ENCODE measurements around the gene RGCC. TPM values are rescaled to one million over a fixed set of nuclear protein-coding genes. Genes with fewer than 3 reads are reported as not detected.
A peak's percentile ranks its signal among the peaks of the same experiment; 100 is the strongest.
"Not testable (repeated sequence)": the region's sequence is repeated elsewhere in the genome, so short reads cannot be mapped to it uniquely, and the experiment has no call there.

Gene RGCC
- polyA plus RNA-seq, 1 donor, result 11.0 TPM

DNA sequence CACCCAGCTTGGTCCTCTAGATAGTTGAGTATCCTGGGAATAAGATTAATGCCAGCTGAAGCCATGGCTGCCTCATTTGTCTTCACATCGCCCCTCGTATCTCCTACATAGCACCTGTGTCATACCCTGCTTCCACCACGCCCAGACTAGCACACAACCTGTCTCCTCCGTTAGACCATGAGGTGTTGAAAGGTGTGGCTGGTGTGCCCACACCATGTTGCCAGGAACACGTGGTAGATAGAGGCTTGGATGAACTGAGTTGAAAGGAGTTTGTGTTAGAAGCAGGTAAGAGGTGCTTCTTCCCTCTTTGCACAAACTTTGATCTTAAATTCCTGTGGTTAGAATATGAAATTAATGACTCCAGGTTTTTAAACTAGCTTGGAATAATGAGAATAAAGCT is 40.1 kb downstream of the RGCC start:
- peaks cover 4% of the 10 kb centered on the region for H3K4me1 ChIP-seq (ENCODE audit: control insufficient read depth, insufficient read depth, low read length)

DNA sequence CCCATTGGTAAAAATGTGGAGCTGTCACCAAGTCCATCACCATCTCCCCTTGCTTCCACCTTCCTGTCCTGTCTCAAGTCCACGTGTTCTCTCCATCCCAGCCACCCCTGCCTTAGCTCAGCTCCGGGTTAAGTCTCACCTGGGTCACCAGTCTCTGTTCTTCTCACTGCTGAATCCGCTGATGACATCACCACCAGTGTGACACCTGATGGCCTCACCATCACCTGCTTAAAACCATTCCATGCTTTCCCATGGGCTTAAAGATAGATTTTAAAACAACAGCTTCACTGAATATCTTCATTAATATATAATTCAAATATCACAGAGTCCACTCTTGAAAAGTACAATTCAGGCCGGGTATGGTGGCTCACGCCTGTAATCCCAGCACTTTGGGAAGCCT is 42.1 kb downstream of the RGCC start:
- Histone ChIP-seq H3K4me3 (ENCODE audit: low read length) (no peak overlapping the region), H3K27me3 (ENCODE audit: control insufficient read depth, insufficient read depth, low read length) (no peaks in the 10 kb centered on the region), H3K4me1 (ENCODE audit: control insufficient read depth, insufficient read depth, low read length) (peaks cover 15% of the 10 kb centered on the region), H3K9me3 (ENCODE audit: control insufficient read depth, low read depth, low read length) (no peaks in the 10 kb centered on the region), H3K27ac (ENCODE audit: low read length) (no peak overlapping the region), H3K36me3 (ENCODE audit: control insufficient read depth, insufficient read depth, low read length) (no peaks in the 10 kb centered on the region)
- WGBS (ENCODE audit: insufficient coverage, low lambda C conversion rate), result 100% methylated on average over 1 of the region's 5 CpGs
- no peak for DNase-seq

More for the DNA sequence above, 40.1 kb downstream of the RGCC start:
- 20% methylated on average over 1 of the region's 5 CpGs for WGBS (ENCODE audit: insufficient coverage, low lambda C conversion rate)
- DNase-seq, result no peak
- Histone ChIP-seq H3K4me3 (ENCODE audit: low read length) (no peak overlapping the region), H3K36me3 (ENCODE audit: control insufficient read depth, insufficient read depth, low read length) (no peaks in the 10 kb centered on the region), H3K9me3 (ENCODE audit: control insufficient read depth, low read depth, low read length) (no peaks in the 10 kb centered on the region), H3K27me3 (ENCODE audit: control insufficient read depth, insufficient read depth, low read length) (no peaks in the 10 kb centered on the region), H3K27ac (ENCODE audit: low read length) (peak overlapping the region; percentile 3)

DNA sequence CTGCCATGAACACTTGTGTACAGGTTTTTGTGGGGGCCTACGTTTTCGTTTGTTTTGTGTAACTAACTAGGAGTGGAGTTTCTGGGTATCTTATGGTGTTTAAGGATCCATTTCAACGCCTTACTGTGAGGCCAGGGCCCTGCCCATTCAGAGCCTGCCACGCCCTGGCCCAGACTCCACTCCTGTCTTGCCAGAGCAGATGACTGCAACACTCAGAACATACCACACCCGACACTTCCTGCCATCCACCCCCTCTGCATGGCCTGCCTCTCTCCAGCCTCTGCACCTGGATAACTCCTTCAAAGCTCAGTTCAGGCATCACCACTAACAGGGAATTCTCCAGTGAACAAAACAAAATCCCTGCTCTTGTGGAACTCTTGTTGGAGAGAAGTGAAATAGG is 43.2 kb downstream of the RGCC start:
- Histone ChIP-seq H3K27ac (ENCODE audit: low read length) (no peak overlapping the region), H3K4me1 (ENCODE audit: control insufficient read depth, insufficient read depth, low read length) (peaks cover 15% of the 10 kb centered on the region), H3K36me3 (ENCODE audit: control insufficient read depth, insufficient read depth, low read length) (no peaks in the 10 kb centered on the region), H3K27me3 (ENCODE audit: control insufficient read depth, insufficient read depth, low read length) (no peaks in the 10 kb centered on the region), H3K9me3 (ENCODE audit: control insufficient read depth, low read depth, low read length) (no peaks in the 10 kb centered on the region), H3K4me3 (ENCODE audit: low read length) (no peak overlapping the region)
- WGBS (ENCODE audit: insufficient coverage, low lambda C conversion rate), result no CpG with 5 or more reads among the region's 5 CpGs
- DNase-seq, result peak in 1 of 2 donors; percentile 26

DNA sequence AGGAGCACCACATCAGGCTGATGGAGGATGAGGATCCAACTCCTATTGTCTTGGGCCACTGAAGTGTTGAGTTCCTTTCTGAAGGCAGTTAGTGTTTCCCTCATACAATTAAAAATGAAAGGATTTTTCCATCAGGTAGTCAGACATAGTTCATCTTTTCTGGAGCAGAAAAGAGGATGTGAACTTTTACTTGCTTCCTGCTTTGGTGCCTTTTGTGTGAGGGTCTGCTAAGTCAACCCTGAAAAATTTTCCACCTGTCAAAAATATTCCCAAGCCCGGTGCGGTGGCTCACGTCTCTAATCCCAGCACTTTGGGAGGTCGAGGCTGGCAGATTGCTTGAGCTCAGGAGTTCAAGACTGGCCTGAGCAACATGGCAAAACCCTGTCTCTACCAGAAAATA is 43.9 kb downstream of the RGCC start:
- H3K36me3 ChIP-seq (ENCODE audit: control insufficient read depth, insufficient read depth, low read length), result no peaks in the 10 kb centered on the region
- H3K27ac ChIP-seq (ENCODE audit: low read length), result no peak overlapping the region
- DNase-seq, result no peak
- peaks cover 15% of the 10 kb centered on the region for H3K4me1 ChIP-seq (ENCODE audit: control insufficient read depth, insufficient read depth, low read length)
- no CpG with 5 or more reads among the region's 4 CpGs for WGBS (ENCODE audit: insufficient coverage, low lambda C conversion rate)
- H3K27me3 ChIP-seq (ENCODE audit: control insufficient read depth, insufficient read depth, low read length), result no peaks in the 10 kb centered on the region
- no peak overlapping the region for H3K4me3 ChIP-seq (ENCODE audit: low read length)
- no peaks in the 10 kb centered on the region for H3K9me3 ChIP-seq (ENCODE audit: control insufficient read depth, low read depth, low read length)

DNA sequence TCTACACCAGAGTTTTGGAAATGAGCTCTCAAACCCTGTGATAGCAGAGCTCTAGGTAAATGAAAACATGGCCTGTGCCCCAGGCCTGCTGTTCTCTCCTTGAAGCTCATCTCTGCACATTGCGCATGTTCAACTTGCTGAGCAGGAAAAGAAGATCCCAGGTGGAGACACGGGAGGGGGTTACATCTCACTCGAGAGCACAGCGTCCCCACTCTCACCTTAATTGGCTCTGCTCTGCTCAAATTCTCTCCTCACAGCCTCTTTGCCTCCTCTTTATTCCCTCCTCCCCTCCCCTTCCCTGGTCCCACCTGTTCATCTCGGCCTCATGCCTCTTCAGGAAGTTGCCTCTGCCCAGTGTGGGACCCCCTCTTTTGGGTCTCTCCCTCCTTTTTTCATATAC is 44.7 kb downstream of the RGCC start:
- DNase-seq, result no peak
- no CpG with 5 or more reads among the region's 5 CpGs for WGBS (ENCODE audit: insufficient coverage, low lambda C conversion rate)
- no peaks in the 10 kb centered on the region for H3K9me3 ChIP-seq (ENCODE audit: control insufficient read depth, low read depth, low read length)
- no peak overlapping the region for H3K27ac ChIP-seq (ENCODE audit: low read length)
- no peak overlapping the region for H3K4me3 ChIP-seq (ENCODE audit: low read length)
- H3K27me3 ChIP-seq (ENCODE audit: control insufficient read depth, insufficient read depth, low read length), result no peaks in the 10 kb centered on the region
- H3K4me1 ChIP-seq (ENCODE audit: control insufficient read depth, insufficient read depth, low read length), result peaks cover 15% of the 10 kb centered on the region
- no peaks in the 10 kb centered on the region for H3K36me3 ChIP-seq (ENCODE audit: control insufficient read depth, insufficient read depth, low read length)

DNA sequence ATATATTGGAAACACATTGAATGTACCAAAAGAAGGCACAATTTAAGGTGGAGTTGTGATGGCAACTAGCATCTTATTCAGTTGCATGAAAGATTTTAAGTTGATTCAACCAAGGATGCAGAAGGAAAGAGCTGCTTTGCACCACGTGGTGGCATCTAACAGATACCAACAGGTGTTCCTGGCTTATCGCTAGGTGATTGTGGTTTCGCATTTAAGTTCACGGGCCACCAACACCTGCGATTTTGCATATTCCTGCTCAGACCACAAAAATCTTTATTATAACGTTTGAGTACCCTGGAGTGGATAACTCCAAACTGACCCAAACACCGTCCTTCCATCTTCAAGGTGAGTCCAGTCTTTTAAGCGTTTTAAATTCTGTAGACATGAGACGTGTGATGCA is 45.3 kb downstream of the RGCC start:
- WGBS (ENCODE audit: insufficient coverage, low lambda C conversion rate), result no CpG with 5 or more reads among the region's 9 CpGs
- H3K36me3 ChIP-seq (ENCODE audit: control insufficient read depth, insufficient read depth, low read length), result no peaks in the 10 kb centered on the region
- no peak for DNase-seq
- H3K27me3 ChIP-seq (ENCODE audit: control insufficient read depth, insufficient read depth, low read length), result no peaks in the 10 kb centered on the region
- no peaks in the 10 kb centered on the region for H3K9me3 ChIP-seq (ENCODE audit: control insufficient read depth, low read depth, low read length)
- H3K27ac ChIP-seq (ENCODE audit: low read length), result no peak overlapping the region
- H3K4me1 ChIP-seq (ENCODE audit: control insufficient read depth, insufficient read depth, low read length), result peaks cover 10% of the 10 kb centered on the region
- no peak overlapping the region for H3K4me3 ChIP-seq (ENCODE audit: low read length)

DNA sequence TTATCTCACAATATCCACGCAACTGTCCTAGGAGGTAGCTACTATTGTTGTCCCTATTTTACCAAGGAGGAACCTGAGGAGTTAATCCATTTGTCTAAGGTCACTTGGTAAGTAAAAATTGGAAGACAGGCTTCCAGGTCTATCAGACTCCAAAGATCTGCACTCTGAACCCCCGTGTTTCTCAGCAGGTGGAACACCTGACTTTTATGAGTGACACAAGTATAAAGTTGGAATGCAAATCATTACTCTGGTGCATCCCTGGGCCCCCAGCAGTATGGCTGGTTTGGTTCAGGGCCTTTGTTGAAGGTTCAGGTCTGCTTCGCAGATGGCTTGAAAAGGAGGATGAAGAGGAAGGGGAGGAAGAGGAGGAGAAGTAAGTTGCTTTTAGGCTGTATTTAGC is 46.0 kb downstream of the RGCC start:
- Histone ChIP-seq H3K4me1 (ENCODE audit: control insufficient read depth, insufficient read depth, low read length) (peaks cover 10% of the 10 kb centered on the region), H3K9me3 (ENCODE audit: control insufficient read depth, low read depth, low read length) (no peaks in the 10 kb centered on the region), H3K36me3 (ENCODE audit: control insufficient read depth, insufficient read depth, low read length) (no peaks in the 10 kb centered on the region), H3K4me3 (ENCODE audit: low read length) (no peak overlapping the region), H3K27me3 (ENCODE audit: control insufficient read depth, insufficient read depth, low read length) (no peaks in the 10 kb centered on the region), H3K27ac (ENCODE audit: low read length) (peak overlapping the region; percentile 42)
- peak; percentile 54 to 77 for DNase-seq
- no CpG with 5 or more reads among the region's 3 CpGs for WGBS (ENCODE audit: insufficient coverage, low lambda C conversion rate)

DNA sequence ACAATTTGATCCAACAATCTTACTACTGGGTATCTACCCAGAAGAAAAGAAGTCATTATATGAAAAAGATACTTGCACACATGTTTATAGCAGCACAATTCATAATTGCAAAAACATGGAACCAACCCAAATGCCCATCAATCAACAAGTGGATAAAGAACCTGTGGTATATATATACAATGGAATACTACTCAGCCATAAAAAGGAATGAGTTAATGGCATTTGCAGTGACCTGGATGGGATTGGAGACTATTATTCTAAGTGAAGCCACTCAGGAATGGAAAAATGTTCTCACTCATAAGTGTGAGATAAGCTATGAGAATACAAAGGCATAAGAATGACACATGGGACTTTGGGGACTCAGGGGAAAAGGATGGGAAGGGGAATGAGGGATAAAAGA is 47.3 kb downstream of the RGCC start:
- not testable (repeated sequence) for DNase-seq; H3K27me3 ChIP-seq (ENCODE audit: control insufficient read depth, insufficient read depth, low read length); H3K27ac ChIP-seq (ENCODE audit: low read length); H3K9me3 ChIP-seq (ENCODE audit: control insufficient read depth, low read depth, low read length); H3K36me3 ChIP-seq (ENCODE audit: control insufficient read depth, insufficient read depth, low read length); H3K4me3 ChIP-seq (ENCODE audit: low read length)
- H3K4me1 ChIP-seq (ENCODE audit: control insufficient read depth, insufficient read depth, low read length), result peaks cover 10% of the 10 kb centered on the region

DNA sequence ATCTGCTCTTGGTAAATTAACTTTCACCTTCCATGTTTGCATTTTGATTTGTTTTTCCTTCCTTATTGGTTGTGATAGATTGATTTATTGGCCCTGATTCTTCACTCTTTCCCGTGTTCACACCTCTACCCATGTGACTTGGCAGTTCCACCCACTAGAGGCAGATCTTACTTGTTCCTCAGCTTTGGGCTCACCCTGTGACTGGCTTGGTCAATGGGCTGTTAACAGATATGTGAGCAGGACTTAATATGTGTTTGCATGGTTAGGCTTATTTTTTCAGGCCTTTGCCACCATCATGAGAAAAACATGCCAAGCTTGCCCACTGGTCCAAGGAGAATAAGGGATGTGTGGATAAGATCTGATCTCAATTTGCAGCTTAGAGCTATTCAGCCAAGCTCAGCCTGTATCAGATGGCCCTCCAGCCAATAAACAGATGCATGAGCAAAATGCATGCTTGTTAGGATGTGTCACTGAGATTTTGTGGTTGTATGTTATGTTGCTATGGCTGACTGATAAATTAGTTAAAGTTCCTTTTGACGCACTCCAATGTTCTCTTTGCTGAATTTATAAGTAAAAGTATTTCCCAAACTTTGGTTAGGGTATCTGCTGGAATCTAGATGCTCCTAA is 48.0 kb downstream of the RGCC start:
- H3K4me3 ChIP-seq (ENCODE audit: low read length), result no peak overlapping the region
- no peaks in the 10 kb centered on the region for H3K36me3 ChIP-seq (ENCODE audit: control insufficient read depth, insufficient read depth, low read length)
- no peaks in the 10 kb centered on the region for H3K27me3 ChIP-seq (ENCODE audit: control insufficient read depth, insufficient read depth, low read length)
- DNase-seq, result no peak
- peaks cover 10% of the 10 kb centered on the region for H3K4me1 ChIP-seq (ENCODE audit: control insufficient read depth, insufficient read depth, low read length)
- H3K9me3 ChIP-seq (ENCODE audit: control insufficient read depth, low read depth, low read length), result no peaks in the 10 kb centered on the region
- no peak overlapping the region for H3K27ac ChIP-seq (ENCODE audit: low read length)
- 100% methylated on average over 1 of the region's 2 CpGs for WGBS (ENCODE audit: insufficient coverage, low lambda C conversion rate)

DNA sequence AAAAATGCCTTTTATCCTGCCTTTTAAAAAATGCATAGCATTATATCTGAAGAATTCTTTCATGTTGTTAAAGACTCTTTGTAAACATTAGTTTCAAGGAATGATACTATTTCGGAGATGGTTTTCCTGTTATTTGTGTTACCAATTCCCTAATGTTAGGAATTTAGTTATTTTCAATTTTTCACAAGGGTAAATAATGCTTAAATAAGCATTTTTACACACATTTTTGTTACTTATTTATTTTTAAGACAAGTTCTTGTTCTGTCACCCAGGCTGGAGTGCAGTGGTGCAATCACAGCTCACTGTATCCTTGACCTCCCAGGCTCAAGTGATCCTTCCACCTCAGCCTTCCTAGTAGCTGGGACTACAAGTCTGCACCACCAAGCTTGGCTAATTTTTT is 49.0 kb downstream of the RGCC start:
- WGBS (ENCODE audit: insufficient coverage, low lambda C conversion rate), result 100% methylated on average over 1 of the region's 1 CpG
- peaks cover 10% of the 10 kb centered on the region for H3K4me1 ChIP-seq (ENCODE audit: control insufficient read depth, insufficient read depth, low read length)

DNA sequence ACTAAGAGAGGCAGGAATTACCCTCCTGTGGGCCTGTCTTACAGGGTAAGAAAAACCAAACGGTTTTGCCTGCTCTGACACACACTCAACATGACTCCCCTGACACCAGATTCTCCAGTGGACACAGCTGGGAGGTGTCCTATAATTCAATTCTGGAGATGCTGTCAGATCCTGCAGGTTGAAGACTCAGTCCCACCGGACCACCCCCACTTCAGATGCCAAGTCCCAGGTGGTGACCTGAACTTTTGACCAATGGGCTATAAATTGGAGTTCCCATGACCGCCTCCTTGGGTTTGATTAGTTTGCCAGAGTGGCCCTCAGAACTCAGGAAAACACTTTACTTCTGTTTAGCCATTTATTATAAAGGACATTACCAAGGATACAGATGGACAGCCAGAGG is 52.6 kb downstream of the RGCC start:
- no CpG with 5 or more reads among the region's 3 CpGs for WGBS (ENCODE audit: insufficient coverage, low lambda C conversion rate)
- Histone ChIP-seq H3K27me3 (ENCODE audit: control insufficient read depth, insufficient read depth, low read length) (no peaks in the 10 kb centered on the region), H3K36me3 (ENCODE audit: control insufficient read depth, insufficient read depth, low read length) (no peaks in the 10 kb centered on the region), H3K4me1 (ENCODE audit: control insufficient read depth, insufficient read depth, low read length) (no peaks in the 10 kb centered on the region), H3K9me3 (ENCODE audit: control insufficient read depth, low read depth, low read length) (no peaks in the 10 kb centered on the region), H3K27ac (ENCODE audit: low read length) (no peak overlapping the region), H3K4me3 (ENCODE audit: low read length) (no peak overlapping the region)
- DNase-seq, result no peak

More for the DNA sequence above, 49.0 kb downstream of the RGCC start:
- no peak overlapping the region for H3K4me3 ChIP-seq (ENCODE audit: low read length)
- H3K36me3 ChIP-seq (ENCODE audit: control insufficient read depth, insufficient read depth, low read length), result no peaks in the 10 kb centered on the region
- no peak overlapping the region for H3K27ac ChIP-seq (ENCODE audit: low read length)
- no peak for DNase-seq
- no peaks in the 10 kb centered on the region for H3K27me3 ChIP-seq (ENCODE audit: control insufficient read depth, insufficient read depth, low read length)
- H3K9me3 ChIP-seq (ENCODE audit: control insufficient read depth, low read depth, low read length), result no peaks in the 10 kb centered on the region

Measured in large intestine (tissue), 3 donors.